HG03432 (cell line): ENCODE results near the gene TRIO.

ENCODE experiments used
- ATAC-seq: cut with Tn5 transposase; IDR thresholded peaks from one replicate; pipeline ENCODE4 v1.9.1; 2021; ENCODE audit warnings: mild to moderate bottlenecking, moderate library complexity; ENCODE audit not compliant: unreplicated experiment

The TRIO gene

GRCh38 chr5:14122089-14122488 is 21.1 kb upstream of the TRIO start:
- ATAC-seq: no peak

DNA sequence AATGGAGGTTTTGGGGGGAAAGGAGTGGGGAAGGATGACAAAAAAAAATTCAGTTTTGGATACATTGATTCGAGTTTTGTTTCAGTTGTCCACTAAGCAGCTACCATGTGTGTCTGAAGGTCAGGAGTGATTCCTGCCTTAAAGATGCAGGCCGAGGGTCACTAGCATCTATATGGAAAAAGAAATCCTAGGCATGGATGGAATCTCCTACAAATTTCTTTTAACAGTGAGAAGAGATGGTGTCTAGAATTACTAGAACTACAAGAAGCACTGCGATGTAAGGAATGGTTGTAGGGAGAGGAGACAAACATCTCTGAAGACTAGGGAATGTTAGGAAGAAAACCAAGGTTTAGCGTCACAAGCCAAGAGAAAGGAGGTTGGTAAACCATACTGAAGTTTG is 19.6 kb upstream of the TRIO start:
- no peak for ATAC-seq

GRCh38 chr5:14123974-14124482 is 19.1 kb upstream of the TRIO start:
- ATAC-seq: no peak

- ATAC-seq: no peak
These were observed 17.9 kb upstream of the TRIO start for GRCh38 chr5:14125262-14125661.

GRCh38 chr5:14127587-14127986 is 15.6 kb upstream of the TRIO start:
- no peak for ATAC-seq

GRCh38 chr5:14128079-14128478 is 15.1 kb upstream of the TRIO start:
- no peak for ATAC-seq

DNA sequence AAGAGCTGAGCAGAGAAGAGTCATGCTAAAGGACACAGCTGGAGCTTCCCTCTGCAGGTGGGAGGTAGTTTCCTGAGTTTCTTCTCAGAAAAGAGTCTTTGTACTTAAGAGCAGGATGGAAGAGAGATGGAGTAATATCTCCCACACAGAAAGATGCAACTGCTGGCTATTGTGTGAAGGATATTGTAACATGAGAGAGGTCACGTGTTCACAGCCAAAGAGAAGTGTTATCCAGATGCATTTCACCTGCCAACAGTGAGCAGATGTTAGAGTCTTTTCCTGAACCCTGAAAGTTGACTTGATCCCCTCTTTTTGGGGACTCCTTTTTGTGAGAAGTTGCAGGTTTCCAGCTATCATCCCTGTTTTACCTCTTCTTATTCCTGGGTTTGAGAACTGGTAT is 14.0 kb upstream of the TRIO start:
- ATAC-seq: no peak

- ATAC-seq: no peak
These were observed 11.2 kb upstream of the TRIO start for GRCh38 chr5:14131855-14132503.

DNA sequence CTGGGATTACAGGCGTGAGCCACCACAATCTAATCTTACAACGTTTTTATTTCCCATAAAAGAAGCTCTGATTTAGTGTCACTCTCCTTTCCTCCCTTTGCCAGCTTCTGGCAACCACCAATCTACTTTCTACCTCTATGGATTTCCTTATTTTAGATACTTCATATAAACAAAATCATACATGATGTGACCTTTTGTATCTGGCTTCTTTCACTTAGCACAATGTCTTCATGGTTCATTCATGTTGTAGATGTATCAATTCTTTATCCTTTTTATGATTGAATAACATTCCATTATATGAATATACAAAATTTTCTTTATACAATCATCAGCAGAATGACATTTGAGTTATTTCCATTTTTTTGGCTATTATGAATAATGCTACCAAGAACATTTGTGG is 9.7 kb upstream of the TRIO start:
- ATAC-seq: no peak

DNA sequence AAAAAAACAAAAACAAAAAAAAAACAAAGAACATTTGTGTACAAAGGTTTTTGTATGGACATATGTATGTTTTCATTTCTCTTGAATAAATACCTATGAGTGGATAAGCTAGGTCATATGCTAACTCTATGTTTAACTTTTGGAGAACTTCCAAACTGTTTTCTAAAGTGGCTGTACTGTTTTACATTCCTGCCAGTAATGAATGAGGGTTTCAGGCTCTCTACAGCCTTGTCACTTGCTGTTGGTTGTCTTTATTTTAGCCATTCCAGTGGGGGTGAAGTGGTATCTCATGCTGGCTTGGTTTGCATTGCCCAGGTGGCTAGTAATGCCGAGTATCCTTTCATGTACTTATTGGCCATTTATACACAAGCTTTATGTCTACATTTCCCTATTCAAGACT is 9.1 kb upstream of the TRIO start:
- no peak for ATAC-seq

- ATAC-seq: no peak
These were observed 8.4 kb upstream of the TRIO start for GRCh38 chr5:14134771-14135170.

GRCh38 chr5:14135621-14136020 is 7.5 kb upstream of the TRIO start:
- ATAC-seq: no peak

DNA sequence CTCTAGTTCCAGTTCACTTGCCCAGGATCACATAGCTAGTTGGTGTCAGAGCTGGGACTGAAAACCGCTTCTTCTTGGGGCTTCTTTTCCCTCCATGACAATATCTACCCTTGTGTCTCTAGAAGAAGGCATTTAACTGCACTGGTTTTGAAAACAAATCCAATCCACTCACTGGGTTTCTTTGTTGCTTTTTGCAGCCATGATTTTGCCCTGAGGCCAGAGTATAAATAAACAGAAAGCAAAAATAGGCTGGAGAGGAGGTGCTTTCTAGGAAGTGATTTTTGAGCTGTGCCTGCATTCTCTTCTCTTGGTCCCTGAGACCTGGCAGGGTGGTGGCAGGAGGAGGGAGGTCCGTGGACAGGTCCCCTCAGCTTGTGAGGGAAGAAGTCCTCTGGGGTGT is 6.9 kb upstream of the TRIO start:
- no peak for ATAC-seq

DNA sequence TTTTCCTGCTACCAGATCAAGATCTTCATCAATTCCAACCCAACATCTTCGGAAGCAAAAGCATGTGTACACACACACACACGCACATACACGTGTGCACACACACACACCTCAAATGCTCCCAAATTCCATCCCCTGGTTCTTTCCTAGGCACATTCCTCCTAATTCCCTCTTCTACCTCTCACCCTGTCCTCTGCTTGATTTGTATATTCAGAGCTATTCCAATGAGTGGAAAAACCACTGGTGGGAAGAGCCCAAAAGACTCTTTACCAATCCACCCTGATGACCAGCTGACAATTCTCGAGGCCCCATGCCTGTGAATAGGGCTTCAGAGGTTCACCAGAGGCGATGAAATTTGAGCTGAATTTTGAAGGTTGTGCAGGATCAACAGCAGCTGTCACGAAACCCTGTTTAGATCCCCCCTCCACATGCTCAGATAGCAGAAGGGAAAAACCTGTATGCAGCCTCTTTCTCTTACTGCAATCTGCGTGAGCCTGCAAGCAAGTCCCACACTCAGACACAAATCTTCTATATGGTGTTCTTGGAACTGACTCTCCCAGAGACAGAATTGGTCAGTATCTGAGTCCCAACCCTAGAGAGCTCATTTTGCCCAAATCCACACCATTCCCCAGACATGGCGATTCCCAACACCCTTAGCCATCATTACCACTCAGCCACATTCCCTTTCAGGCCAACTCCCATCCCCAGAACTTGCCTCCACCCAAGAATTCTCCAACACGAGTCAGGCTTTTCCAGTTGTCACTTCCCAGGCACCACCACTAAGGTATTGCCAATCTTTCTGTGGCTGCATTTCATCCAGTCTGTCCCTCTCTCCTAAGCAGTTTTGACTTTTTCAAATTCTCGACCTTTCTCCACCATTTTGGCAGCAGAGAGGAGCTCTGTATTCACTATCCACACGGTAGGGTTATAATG is 4.3 kb upstream of the TRIO start:
- no peak for ATAC-seq

DNA sequence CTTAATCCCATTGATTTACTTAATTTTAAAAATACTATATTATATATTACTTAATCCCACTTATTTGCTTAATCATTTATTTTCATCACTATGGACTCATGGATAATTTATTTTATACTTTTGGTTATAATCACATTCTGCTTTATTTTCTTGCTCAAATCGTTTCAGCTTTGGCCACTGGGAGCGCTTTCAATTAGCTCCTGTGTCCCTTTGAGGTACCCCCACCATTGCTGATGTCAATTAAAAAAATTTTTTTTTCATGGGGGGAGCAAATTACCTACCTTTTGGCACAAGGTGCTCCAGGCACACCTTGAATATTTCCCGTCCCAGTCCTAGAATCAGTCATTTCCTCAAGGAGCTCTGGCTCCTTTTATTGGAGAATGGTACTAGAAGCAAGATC is 1.4 kb upstream of the TRIO start:
- no peak for ATAC-seq

- ATAC-seq: peak; percentile 7
These were observed 828 bp upstream of the TRIO start for GRCh38 chr5:14142202-14142826.

DNA sequence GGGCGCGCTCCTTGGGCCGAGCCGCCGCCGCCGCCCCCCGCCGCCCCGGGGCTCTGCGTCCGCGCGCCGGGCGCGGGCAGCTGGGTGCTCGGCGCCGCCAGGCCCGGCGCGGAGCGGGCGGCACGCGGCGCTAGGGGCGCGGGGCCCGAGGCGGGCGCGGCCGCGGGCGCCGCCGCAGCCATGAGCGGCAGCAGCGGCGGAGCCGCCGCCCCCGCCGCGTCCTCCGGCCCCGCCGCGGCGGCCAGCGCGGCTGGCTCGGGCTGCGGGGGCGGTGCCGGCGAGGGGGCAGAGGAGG is 351 bp downstream of the TRIO start:
- ATAC-seq: peak; percentile 13

GRCh38 chr5:14143841-14144585 is 871 bp downstream of the TRIO start:
- peak; percentile 8 for ATAC-seq

GRCh38 chr5:14144586-14145434 is 1.7 kb downstream of the TRIO start:
- peak; percentile 58 for ATAC-seq
